Calu3 (cell line): ENCODE data around the gene CACNA1I. TPM values are rescaled to one million over a fixed set of nuclear protein-coding genes. Genes with fewer than 3 reads are reported as not detected.

Experiments used
- BruUV-seq: library from RNA; stranded (reverse); fragments of 400-500 nt; replicated peaks from 2 replicates; lab custom pipeline; 2021; lab: Mats Ljungman, UMichigan
- CTCF ChIA-PET: fragments of 300-600 bp; sonication (Branson Sonifier 250); formaldehyde crosslinking; loops from one replicate; lab custom pipeline; 2022; ENCODE audit warnings: antibody characterized with exemption; lab: Charles Lee
- DNase-seq: peaks from one replicate; pipeline ENCODE4 v3.0.0; 2022
- H3K27ac Mint-ChIP-seq: one replicate; pipeline ENCODE4 v1.8.0; 2022; ENCODE audit warnings: mixed read lengths; ENCODE audit not compliant: unreplicated experiment
- H3K27me3 Mint-ChIP-seq: one replicate; pipeline ENCODE4 v1.8.0; 2022; ENCODE audit warnings: mixed read lengths; ENCODE audit not compliant: unreplicated experiment
- H3K36me3 Mint-ChIP-seq: one replicate; pipeline ENCODE4 v1.8.0; 2022; ENCODE audit warnings: mild to moderate bottlenecking, moderate library complexity, mixed read lengths; ENCODE audit not compliant: insufficient read depth, unreplicated experiment
- H3K4me1 Mint-ChIP-seq: one replicate; pipeline ENCODE4 v1.8.0; 2022; ENCODE audit warnings: mild to moderate bottlenecking, low read depth, mixed read lengths; ENCODE audit not compliant: unreplicated experiment
- H3K4me3 Mint-ChIP-seq: one replicate; pipeline ENCODE4 v1.8.0; 2022; ENCODE audit warnings: mild to moderate bottlenecking, low read depth, moderate library complexity, mixed read lengths; ENCODE audit not compliant: unreplicated experiment
- H3K9me3 Mint-ChIP-seq: one replicate; pipeline ENCODE4 v1.8.0; 2022; ENCODE audit warnings: low read depth, mixed read lengths; ENCODE audit not compliant: unreplicated experiment
- CTCF ChIP-seq: fragments of 200-600 bp; IDR thresholded peaks from one replicate; pipeline ENCODE4 v1.8.0; 2022; ENCODE audit warnings: antibody characterized with exemption; ENCODE audit not compliant: unreplicated experiment
- intact Hi-C: fragments of 100-400 bp; cut with micrococcal nuclease; formaldehyde crosslinking; loops from one replicate; pipeline ENCODE4 v1.10.0; 2022; ENCODE audit not compliant: unreplicated experiment
- total RNA-seq: library from RNA; stranded (reverse); gene quantifications from 2 replicates; pipeline ENCODE4 v1.2.3, GENCODE V29; 2022

CACNA1I gene
- total RNA-seq, 1 experiment from 2014 or later = 0.05 TPM

GRCh38 chr22:39666926-39667325 is 96.4 kb downstream of the CACNA1I start:
- H3K4me3 Mint-ChIP-seq = no peak overlapping the region
- peaks cover 4% of the 10 kb centered on the region for H3K9me3 Mint-ChIP-seq
- CTCF ChIA-PET = no interaction called here
- intact Hi-C loops = no loop called here
- H3K36me3 Mint-ChIP-seq = peaks cover 7% of the 10 kb centered on the region
- H3K4me1 Mint-ChIP-seq = peaks cover 16% of the 10 kb centered on the region
- no TSS peak for BruUV-seq
- no peak overlapping the region for H3K27ac Mint-ChIP-seq
- peaks cover 82% of the 10 kb centered on the region for H3K27me3 Mint-ChIP-seq
- TF ChIP-seq CTCF = no peak
- DNase-seq = no peak

- peaks cover 63% of the 10 kb centered on the region for H3K27me3 Mint-ChIP-seq
- peaks cover 6% of the 10 kb centered on the region for H3K4me1 Mint-ChIP-seq
- CTCF ChIA-PET = interaction anchor here (0.7 kb wide), 1 partner anchor 14 kb away, joined by 3 read pairs; no protein-coding TSS in a partner anchor
- H3K9me3 Mint-ChIP-seq = peaks cover 4% of the 10 kb centered on the region
- no TSS peak for BruUV-seq
- no peak overlapping the region for H3K27ac Mint-ChIP-seq
- no peak for TF ChIP-seq CTCF
- H3K36me3 Mint-ChIP-seq = no peaks in the 10 kb centered on the region
- no peak overlapping the region for H3K4me3 Mint-ChIP-seq
- intact Hi-C loops = no loop called here
- no peak for DNase-seq
Observed at GRCh38 chr22:39669432-39669831, 98.9 kb downstream of the CACNA1I start.

GRCh38 chr22:39671936-39672335 is 101.4 kb downstream of the CACNA1I start:
- no peaks in the 10 kb centered on the region for H3K36me3 Mint-ChIP-seq
- H3K9me3 Mint-ChIP-seq = peaks cover 4% of the 10 kb centered on the region
- intact Hi-C loops = no loop called here
- H3K4me3 Mint-ChIP-seq = no peak overlapping the region
- H3K27ac Mint-ChIP-seq = no peak overlapping the region
- TF ChIP-seq CTCF = no peak
- no TSS peak for BruUV-seq
- no peak for DNase-seq
- H3K4me1 Mint-ChIP-seq = peaks cover 17% of the 10 kb centered on the region
- H3K27me3 Mint-ChIP-seq = peaks cover 69% of the 10 kb centered on the region
- CTCF ChIA-PET = interaction anchor here (0.5 kb wide), 1 partner anchor 50 kb away, joined by 5 read pairs; no protein-coding TSS in a partner anchor

- H3K9me3 Mint-ChIP-seq = peaks cover 4% of the 10 kb centered on the region
- BruUV-seq = no TSS peak
- TF ChIP-seq CTCF = no peak
- peaks cover 47% of the 10 kb centered on the region for H3K27me3 Mint-ChIP-seq
- H3K4me3 Mint-ChIP-seq = peak overlapping the region; percentile 21
- peaks cover 17% of the 10 kb centered on the region for H3K4me1 Mint-ChIP-seq
- CTCF ChIA-PET = interaction anchor here (0.6 to 0.7 kb wide), 2 partner anchors 50 to 358 kb away, joined by 3 to 4 read pairs; no protein-coding TSS in a partner anchor
- peak overlapping the region; percentile 37 for H3K27ac Mint-ChIP-seq
- H3K36me3 Mint-ChIP-seq = no peaks in the 10 kb centered on the region
- intact Hi-C loops = no loop called here
- DNase-seq = peak; percentile 62
Observed at GRCh38 chr22:39674536-39674935, 104.0 kb downstream of the CACNA1I start.
